Suprapubic skin (tissue), 3 donors: ENCODE data around the gene TFDP1.

Source experiments
- EP300 ChIP-seq: sonication (generic); formaldehyde crosslinking; IDR thresholded peaks from one replicate; pipeline ENCODE4 v1.6.1; 2017; ENCODE audit warnings: antibody characterized with exemption
- TF ChIP-seq, protein P1 (sequence below), 2 donors: fragments of 200-600 bp in 1 of 2; fragments of 450-650 bp in 1 of 2; sonication (generic) in 1 of 2; IDR thresholded peaks; one replicate each; pipeline ENCODE4 v1.5.1; 2016 to 2019; ENCODE audit warnings: antibody characterized with exemption in 2 of 2, mild to moderate bottlenecking in 1 of 2, moderate library complexity in 1 of 2

DNA sequence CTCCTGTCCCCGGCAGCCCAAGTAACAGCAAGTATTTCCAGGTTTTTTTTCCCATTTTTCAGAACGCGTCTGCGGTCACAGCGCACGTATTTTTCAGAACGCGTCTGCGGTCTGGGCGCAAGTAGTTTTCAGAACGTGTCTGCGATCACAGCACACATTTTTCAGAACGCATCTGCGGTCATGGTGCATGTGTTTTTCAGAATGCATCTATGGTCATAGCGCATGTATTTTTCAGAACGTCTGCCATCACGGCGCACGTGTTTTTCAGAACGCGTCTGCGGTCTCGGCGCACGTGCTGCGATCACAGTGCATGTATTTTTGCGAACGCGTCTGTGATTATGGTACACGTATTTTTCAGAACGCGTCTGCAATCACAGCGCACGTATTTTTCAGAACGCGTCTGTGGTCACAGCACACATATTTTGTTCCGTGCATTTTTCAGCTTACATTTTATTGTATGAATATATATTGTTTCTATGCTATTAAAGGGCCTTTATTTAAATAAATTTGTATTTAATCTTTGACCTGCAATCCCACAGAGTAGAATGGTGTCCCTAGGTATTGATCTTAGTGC, 53.7 kb downstream of the TFDP1 start:
- TF ChIP-seq, protein P1, sequence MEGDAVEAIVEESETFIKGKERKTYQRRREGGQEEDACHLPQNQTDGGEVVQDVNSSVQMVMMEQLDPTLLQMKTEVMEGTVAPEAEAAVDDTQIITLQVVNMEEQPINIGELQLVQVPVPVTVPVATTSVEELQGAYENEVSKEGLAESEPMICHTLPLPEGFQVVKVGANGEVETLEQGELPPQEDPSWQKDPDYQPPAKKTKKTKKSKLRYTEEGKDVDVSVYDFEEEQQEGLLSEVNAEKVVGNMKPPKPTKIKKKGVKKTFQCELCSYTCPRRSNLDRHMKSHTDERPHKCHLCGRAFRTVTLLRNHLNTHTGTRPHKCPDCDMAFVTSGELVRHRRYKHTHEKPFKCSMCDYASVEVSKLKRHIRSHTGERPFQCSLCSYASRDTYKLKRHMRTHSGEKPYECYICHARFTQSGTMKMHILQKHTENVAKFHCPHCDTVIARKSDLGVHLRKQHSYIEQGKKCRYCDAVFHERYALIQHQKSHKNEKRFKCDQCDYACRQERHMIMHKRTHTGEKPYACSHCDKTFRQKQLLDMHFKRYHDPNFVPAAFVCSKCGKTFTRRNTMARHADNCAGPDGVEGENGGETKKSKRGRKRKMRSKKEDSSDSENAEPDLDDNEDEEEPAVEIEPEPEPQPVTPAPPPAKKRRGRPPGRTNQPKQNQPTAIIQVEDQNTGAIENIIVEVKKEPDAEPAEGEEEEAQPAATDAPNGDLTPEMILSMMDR (IDR thresholded peaks at IDR 0.05), result no peak
- no peak for TF ChIP-seq EP300
